HG03196 (cell line): Measurements from ENCODE around the gene PYM1.

Experiments
- ATAC-seq: cut with Tn5 transposase; IDR thresholded peaks from one replicate; pipeline ENCODE4 v1.9.1; 2021; ENCODE audit not compliant: unreplicated experiment

Gene PYM1

DNA sequence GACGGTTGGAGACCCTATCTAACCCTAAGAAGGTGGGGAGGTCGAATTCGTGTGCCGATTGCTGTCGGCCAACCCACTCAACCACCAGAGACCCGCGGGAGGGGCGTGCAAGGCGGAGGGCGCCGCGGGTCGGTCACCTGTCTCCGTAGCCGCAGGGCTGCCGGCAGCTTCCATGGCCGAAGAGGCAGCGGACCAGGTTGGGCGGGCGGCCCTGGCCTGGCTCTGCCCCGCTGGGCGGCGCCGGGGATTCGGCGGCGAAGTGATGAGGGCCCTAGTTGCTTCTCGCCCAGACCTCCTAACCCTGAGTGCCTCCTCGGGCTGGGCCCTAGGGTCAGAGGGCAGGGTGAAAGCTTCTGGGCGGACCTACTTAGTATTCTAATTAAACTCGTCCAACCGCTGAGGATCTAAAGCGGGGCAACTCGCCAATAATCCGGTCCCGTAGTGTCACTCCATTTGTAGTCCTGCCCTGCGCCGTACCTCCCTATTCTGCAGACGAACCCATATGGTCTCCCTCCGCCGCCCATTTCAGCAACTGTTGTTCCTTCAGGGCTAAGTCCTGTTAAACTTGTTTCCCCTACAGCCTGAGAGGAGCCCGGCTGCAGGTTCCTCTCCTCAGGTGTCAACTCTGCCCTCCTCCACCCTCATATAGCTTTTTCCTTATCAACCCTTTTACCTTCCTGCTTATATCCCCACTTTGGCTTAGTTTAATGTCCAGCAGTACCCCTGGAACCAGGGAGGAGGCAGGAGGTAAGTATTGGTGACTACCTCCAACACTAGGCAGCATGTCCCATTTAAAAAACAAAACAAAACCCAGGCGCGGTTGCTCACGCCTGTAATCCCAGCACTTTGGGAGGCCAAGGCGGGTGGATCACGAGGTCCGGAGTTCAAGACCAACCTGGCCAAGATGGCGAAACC, at the start of gene PYM1:
TSS of gene PYM1 (minus strand) at position 307 of the 915 bp plus-strand sequence. CDS start at position 174, 133 bp downstream.
- ATAC-seq: peak; percentile 35

DNA sequence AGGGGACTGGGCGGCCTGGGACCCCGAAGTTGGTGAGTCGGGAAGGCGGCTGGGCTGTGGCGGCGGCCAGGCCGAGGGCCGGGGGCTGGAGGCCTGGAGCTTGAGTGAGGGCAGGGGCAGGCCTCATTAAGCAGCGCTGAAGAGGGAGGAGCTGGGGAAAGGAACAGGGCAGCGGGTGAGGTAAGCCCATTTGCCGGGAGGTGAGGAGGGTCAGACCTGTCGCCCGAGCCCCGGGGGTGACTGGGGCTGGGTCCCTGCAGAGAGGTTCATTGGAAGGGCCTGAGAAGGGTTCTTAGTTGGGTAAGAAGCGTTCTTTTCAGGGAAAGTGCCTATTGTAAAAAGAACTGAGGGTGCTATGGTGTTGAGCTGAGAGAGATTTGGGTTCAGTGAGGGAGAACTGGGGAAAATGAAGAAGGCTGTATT, 46.6 kb upstream of the PYM1 start:
- ATAC-seq: peak; percentile 7

GRCh38 chr12:55973599-55974307, 46.1 kb upstream of the PYM1 start, which contains the start of gene RAB5B:
RAB5B (plus strand) TSS chr12:55974078; CDS start chr12:55986961, 12,883 bp downstream.
- peak; percentile 93 for ATAC-seq

DNA sequence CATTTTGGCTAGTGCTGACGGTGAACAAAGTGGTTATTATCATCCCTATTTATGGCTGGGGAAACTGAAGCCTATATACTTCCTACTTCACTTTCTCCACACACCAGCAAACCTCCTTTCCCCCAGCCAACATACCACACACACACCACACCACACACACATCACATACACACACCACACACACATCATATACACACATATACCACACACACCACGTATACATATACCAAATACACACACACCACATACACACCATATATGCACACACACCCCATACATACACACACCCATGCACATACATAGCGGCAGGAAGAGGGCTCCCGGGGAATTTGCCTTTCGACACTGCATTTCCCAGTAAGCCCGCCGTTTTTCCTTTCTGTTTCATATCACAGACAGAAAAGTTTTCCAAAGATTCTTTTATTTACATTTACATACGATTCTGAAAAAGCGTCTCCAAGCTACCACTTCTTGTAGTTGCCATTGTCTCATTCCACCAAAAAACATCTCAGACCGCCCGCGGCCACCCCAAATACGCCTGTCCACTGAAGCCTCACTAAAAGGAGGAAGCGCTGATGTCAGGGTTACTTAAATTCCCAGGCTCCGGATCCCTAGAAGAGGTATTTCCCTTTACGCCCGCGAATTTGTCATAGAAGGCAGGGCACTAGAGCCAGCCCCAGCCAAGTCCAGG, 45.4 kb upstream of the PYM1 start:
- ATAC-seq: no peak

GRCh38 chr12:55972456-55972855, 44.8 kb upstream of the PYM1 start:
- no peak for ATAC-seq

DNA sequence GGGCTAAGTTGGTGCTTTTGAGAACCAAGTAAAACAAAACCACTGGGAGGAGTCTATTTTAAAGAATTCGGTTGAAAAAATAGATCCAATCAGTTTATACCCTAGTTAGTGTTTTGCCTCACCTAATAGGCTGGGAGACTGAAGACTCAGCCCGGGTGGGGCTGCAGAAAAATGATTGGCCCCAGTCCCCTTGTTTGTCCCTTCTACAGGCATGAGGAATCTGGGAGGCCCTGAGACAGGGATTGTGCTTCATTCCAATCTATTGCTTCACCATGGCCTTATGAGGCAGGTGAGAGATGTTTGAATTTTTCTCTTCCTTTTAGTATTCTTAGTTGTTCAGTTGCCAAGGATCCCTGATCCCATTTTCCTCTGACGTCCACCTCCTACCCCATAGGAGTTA, 44.3 kb upstream of the PYM1 start:
- no peak for ATAC-seq

GRCh38 chr12:55970775-55971174, 43.1 kb upstream of the PYM1 start:
- no peak for ATAC-seq

GRCh38 chr12:55969356-55969755, 41.7 kb upstream of the PYM1 start:
- no peak for ATAC-seq

DNA sequence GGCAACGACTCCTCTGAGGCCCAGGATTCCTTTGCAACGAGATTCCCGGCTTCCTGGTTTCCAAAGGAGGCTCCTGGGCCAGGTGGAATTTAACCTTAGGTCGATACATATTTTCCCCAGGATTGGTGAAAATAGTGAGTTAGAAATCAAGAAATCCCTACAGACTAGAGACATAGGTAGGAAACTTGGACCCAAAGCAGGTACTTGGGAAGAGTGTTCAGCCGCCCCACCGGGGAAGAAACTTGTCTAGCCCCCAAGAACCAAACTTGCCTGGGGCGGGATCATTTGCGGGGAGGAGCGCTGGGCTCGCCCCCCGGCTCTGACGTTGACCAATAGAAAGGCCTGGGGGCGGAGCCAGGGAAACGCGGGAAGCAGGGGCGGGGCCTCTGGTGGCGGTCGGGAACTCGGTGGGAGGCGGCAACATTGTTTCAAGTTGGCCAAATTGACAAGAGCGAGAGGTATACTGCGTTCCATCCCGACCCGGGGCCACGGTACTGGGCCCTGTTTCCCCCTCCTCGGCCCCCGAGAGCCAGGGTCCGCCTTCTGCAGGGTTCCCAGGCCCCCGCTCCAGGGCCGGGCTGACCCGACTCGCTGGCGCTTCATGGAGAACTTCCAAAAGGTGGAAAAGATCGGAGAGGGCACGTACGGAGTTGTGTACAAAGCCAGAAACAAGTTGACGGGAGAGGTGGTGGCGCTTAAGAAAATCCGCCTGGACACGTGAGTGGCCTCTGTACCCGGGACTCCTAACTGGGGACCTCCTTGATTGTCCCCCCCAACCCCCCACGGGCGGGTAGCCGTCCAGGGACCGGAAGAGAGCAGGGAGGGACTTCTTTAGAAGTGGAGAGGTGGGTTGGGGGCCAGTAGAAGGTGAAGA, 39.0 kb upstream of the PYM1 start, which contains the start of gene CDK2:
TSS of gene CDK2 (plus strand) at position 423 of the 874 bp plus-strand sequence. CDS start at position 602, 179 bp downstream.
- ATAC-seq: peak; percentile 94

DNA sequence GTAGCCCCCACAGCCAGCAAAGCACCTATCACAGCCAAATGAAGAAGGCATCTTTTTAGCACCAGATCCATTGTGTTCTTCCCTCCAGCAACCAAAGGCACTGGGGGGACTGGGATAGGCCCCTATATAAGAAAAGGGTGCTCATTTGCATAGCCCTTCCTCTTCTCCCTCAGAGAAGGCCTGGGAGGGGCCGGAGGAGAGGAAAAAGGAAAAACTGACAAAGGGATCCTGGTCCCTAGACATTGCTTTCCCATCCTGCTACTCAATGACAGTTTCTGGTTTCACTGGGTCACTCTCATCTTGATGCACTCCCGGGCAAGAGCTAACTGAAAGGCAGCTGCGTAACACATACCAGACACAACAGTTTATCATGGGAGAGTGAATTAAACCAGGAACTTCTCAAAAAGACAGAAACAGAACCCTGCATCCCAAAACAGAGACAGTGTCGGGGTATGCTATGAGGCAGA, 38.3 kb upstream of the PYM1 start, which contains the start of gene PMEL:
TSS of gene PMEL (minus strand) at position 102 of the 467 bp plus-strand sequence. CDS start at position 71, 31 bp downstream.
- no peak for ATAC-seq

DNA sequence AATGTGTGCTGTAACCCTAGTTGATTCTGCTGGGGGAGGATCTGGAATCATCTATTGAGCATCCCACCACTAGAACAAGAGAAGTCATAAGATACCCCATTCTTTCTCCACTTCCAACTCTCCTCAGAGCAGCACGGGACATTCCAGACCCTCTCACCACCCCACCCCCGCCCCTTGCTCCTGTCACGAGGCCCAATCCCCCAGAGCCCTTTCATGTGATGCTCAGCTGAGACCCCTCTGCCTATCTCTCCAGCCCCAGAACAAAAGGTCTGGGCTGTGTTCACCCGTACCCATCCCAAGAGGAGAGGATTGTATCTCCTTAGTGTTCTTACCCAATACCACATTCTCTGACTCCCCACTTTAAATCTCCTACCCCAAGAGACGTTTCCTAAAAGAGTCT, 37.5 kb upstream of the PYM1 start:
- no peak for ATAC-seq

DNA sequence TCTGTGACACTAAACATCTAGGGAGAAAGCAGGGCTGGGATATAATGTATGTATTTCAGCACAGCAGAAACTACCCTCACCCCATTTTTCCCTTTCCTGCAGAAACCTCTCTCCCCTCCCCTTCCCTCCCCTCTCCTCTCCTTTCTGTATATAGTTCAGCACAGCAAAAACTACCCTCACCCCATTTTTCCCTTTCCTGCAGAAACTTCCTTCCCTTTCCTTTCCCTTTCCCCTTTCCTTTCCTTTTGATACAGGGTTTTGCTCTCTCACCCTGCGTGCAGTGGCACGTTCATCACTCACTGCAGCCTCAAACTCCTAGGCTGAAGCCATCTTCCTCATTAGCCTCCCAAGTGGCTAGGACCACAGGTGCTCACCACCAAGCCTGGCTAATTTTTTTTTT, 36.1 kb upstream of the PYM1 start:
- ATAC-seq: no peak

DNA sequence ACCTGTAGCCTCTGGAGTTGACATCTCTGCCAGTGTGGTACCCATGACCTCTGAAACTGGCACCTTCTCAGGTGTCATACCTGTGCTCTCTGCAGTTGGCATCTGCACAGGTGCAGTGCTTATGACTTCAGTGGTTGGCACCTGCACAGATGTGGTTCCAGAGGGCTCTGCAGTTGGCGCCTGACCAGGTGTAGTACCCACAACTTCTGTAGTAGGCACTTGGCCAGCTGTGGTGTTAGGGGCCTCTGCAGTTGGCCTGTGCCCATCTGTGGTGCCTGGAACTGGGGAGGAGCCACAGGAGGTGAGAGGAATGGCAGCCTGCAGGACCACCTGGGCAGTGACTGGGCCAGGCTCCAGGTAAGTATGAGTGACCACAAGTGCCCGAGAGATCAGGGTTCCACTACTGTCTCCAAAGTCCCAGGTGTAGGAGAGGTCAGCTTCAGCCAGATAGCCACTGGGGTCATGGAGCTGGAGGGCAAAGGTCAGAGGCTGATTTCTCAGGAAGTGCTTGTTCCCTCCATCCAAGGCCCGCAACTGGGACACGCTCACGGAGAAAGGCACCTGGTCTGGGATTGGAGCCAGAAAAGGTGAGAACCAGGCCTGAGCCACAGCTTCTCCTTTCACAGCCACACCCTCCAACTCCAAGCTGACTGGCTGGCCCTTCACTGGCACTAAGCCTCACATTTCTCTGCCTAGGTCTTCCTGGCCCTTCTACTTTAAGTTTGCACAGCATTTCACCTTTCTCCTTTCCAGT, 29.6 kb upstream of the PYM1 start:
- no peak for ATAC-seq

DNA sequence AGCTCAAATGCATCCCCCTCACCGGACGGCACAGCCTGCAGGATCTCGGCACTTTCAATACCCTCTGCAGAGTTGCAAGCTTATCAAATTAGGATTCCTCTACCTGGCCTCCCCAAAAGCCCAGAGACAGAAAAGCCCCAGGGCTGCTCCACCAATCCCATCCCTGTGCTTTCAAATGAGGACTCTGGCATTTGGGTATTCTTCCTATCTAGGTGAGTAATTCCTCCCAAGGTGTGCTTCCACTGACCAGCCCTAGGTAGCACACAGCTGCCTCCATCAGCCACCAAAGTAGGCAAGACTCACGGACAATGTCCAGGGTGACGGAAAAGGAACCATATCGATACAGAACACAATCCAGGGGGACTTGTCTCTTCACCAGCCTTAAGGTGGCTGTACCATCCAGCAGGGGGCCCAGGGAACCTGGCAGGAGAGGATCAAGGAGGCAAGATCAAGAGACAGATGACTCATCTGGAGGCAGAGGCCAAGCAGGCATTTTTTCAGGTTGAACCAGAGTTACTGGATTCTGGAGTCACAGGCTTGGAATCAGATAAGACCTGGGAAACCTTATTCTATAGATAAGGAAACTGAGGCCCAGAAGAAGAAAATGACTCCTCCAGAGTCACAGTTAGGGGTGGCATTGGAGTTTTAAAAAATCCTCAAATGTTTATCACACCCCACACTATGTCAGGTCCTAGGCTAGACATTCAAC, 28.3 kb upstream of the PYM1 start:
- ATAC-seq: no peak

GRCh38 chr12:55955344-55955743, 27.6 kb upstream of the PYM1 start:
- no peak for ATAC-seq

GRCh38 chr12:55946553-55946952, 18.9 kb upstream of the PYM1 start:
- ATAC-seq: no peak

GRCh38 chr12:55942577-55943136, 15.0 kb upstream of the PYM1 start:
- no peak for ATAC-seq

DNA sequence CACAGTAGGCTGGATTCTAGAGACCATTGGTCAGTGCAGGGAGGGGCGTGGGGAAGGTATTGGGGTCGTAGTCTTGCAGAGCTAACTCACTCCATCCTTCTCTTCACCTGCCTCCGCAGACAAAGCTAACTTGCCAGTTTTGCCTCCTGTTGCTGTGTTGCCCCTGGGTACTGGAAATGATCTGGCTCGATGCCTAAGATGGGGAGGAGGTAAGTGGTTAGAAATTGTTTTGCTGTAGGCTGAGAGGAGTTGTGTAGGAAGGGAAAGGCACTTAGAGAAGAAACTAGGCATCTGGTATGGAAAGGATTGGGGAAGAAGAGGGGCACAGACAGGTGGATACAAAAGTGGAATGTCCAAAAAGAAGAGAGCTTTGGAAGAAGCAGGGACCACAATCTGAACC, 14.4 kb upstream of the PYM1 start:
- ATAC-seq: no peak
